Stimulated activated CD8-positive, alpha-beta memory T cell treated with anti-CD3 and anti-CD28 coated beads, Interleukin-12 subunit alpha, Interleukin-12 subunit beta, amount 100 ng/mL, for 4 hours (primary cell): ENCODE measurements around the gene GNAO1.

Experiments used
- DNase-seq: peaks from one replicate; pipeline ENCODE4 v3.0.0-alpha.2; 2020; ENCODE audit warnings: low read depth

Gene GNAO1

DNA sequence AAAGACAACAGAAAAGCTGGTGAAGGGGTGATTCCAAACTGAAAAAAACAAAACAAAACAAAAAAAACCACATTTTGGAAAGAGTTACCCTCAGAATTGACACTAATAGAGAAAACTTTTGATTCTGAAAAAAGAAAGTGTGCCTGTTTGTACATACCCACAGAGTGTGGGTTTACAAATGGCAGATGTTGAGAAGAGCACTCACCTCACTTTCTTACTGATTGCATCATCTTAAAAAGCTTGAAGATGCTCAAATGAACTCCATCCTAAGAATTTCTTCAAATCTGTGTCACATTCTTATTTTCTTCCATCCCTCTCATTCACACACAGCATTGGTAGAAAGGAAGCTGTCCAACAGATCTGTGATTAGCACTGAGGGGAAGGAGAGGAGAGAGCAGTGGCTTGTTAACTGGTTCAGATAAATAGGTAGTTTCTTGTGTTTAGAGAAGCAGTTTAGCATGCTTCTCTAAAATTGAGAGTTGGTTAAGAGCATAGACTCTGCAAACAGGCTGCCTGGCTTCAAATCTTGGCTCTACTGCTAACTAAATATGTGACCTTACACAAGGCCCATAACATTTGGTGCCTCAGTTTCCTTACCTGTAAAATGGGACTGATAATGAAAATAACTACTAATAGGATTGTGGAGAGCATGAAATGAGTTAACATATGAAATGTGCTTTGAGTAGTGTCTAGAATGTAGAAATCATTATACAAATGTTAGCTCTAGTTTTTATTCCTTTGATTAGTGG lies 6.9 kb downstream of the GNAO1 start:
- DNase-seq = no peak

DNA sequence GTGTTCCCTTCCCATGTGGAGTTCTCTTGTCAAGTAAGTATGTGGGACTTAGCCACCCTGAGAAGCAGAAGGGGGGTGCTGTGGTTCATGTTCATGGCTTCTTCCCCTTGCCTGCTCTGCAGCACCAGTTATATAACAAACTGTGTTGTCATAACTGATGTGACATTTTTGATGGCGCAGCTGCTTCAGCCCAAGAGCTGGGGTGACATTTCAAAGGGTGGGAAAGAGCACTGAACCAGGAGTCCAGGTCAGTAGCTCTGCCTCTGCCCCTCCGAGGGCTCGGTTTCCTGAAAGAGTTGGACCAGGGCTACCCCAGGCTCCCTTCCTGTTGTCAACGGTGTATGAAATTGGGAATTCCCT lies 7.4 kb downstream of the GNAO1 start:
- DNase-seq = no peak

DNA sequence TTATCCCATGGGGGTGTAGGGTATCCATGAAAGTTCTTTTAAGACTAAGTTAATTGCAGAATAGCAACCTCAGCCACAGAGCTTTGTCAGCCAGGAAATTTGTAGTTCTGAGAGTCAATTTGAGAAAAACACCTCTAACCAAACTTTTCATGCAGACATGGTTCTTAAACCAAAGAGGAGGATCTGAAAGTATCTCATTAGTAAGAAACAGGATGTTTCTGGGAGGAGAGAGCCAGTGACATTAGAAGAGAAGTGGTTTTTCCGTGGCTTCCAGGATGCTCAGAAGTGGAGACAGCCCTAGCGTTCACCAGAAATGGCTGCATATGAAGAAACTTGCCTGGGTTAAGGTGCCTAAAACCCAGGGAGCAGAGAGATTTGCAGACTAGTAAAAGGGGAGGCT lies 7.9 kb downstream of the GNAO1 start:
- no peak for DNase-seq

DNA sequence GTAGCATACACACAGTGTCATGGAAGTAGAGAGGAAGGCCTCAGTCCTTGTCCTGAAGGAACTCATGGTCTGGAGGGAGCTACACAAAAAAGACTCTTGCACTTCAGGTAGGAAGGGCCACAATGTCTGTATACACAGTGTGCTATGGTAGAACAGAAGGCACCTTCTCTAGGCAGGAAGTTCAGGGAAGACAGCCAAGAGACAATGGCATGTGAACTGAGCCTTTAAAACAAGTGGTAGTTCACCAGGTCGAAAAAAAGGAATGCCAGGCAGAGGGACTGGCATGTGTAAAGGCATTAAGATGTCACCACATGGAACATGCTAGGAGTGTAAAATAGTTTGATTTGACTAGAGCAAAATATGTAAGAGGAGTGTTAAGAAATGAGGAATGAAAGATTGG lies 9.7 kb downstream of the GNAO1 start:
- DNase-seq = no peak

DNA sequence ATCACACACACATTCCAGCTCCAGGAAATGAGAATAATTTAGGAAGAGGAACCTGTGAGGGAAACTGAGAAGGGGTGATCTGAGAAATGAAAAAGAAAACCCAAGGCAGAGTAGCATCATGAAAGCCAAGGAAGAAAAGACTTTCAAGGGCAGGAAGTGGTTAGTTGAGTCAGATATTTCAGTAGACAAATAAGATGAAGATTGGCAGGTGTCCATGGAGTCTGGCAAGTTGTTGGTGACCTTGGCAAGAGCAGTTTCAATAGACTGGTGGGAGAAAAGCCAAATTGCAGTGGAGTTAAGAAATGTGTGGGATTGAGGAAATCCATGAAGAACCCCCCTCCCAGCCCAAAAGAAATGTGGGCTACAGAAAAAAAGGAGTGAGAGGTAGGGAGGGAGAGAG lies 10.7 kb downstream of the GNAO1 start:
- no peak for DNase-seq

DNA sequence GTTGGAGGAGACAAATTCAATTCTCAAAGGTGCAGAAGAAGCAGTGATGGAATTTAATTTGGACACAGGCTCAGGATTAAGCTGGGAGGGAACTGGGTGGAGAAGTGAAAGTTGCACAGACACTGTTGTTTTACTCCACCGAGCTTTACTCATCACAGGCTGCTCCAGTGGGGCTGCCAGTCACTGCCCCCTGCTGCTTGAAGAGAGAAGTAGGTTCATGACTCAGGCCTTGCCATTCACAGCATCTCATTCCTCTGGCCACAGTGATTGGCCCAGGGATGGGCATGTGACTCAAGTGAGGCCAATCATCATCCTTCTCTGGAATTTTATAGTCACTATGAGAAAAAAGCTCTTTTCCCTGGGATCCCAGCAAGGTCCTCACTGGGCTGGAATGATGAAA lies 11.8 kb downstream of the GNAO1 start:
- no peak for DNase-seq

DNA sequence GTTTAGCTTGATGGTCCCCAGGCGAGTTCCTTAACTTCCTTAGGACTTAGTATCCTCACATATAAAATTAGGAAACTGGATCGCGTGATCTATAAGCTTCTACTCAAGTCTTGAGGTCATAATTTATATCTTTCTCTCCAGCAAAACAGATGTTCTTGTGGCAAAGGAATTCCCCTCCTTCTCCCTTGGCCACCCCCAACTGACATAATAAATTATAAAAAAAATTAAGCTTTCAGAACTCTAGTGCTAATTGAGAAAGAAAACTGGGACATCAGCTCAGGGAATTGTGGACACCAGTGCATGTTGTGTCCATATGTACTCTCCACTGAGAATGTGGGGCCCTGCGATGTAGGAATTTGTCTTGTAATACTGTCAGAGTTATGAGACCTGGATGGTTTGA lies 13.5 kb downstream of the GNAO1 start:
- no peak for DNase-seq

DNA sequence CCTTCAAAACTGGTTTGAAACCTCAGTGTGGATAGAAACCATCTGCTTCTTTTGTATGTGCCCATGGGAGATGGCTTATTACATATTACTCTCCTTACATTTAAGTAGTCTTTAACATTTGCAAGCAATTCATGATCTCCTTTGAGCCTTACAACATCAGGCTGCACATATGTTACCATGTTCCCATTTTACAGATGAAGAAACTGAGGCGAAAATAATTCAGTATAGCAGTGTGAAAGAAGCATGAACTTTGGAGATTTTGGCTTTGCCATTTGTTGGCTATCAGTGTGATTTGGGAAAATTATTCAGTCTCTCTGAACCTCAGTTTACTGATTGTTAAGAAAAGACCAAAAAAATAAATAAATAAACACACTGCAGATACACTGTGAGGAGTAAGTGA lies 15.7 kb downstream of the GNAO1 start:
- DNase-seq = no peak

DNA sequence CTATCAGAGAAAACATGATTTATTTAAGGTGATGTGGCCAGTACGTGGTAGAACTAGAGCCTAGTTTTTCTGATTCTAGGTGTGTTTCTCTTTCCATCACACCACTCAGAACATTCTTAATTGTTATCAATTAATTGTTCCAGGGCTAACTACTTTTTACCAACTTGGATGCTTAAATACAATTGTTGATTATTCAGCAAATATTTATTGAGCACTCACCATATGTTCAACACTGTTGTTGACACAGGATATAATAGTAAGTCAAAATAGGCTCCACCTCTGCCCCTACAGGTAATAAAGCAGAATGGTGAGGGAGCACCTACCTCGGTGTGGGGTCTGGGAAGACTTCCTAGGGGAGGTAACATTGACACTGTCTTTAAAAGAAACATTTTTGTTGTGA lies 16.1 kb downstream of the GNAO1 start:
- no peak for DNase-seq

DNA sequence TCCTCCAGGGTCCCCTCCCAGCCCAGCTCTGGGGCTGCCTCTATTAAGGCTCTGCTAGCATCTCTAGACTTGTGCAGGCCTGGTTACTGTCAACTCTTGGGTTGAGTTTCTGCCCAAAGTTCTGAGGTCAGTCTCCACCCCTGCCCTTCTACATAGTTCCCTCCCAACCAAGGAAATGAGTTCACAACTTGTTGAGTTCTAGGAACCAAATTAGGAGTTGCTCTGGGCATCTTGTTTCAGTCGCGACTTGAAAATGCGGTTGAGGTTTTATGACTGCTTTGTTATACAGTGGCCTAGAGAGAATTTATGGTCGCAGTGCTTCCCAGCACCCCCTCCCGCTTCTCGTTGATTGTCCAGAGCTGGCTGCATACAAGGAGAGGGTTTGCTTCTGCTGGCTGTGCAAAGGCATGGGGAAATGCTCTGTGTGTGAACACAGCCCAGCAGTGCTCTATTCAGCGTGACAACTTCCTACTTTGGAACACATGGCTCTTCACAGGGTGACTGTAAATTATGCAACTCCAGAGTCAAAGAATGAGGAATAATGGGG lies 20.2 kb downstream of the GNAO1 start:
- DNase-seq = no peak

DNA sequence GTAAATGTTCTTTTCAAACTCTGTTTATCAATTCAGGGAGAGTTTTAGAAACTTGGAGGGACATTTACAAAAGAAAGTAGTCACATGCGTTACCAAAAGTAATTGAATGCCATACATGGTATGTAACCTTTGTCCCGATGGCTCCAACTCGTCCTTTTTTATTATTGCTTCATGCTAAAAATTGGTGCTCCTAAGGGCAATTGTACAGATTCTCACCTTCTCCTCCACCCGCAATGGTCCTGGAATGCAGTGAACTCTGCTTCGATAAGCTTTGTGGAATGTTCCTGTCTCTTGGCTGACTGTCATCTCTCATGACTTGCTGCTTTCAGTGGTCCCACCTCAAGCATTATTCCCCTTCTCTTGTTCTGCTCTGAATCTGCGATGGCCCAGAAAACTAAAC lies 20.9 kb downstream of the GNAO1 start:
- no peak for DNase-seq

DNA sequence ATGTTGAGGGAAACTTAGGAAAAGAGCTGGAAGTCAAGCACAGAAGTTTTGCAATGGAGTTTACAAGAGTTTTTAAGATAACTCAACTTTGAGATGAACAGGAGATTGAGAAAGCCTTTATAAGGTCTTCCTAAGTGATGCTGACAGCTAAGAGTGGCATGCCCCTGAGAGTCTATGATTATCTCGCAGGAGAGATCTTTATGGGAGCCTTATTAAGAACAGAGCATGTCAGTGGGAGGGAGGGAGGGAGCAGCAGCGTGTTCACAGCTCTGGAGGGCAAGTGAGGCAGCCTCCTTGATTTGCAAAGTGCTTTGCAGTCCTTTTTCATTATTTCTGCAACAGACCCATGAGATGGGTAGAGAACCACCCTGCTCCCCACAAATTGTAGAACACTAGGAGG lies 30.7 kb downstream of the GNAO1 start:
- no peak for DNase-seq

DNA sequence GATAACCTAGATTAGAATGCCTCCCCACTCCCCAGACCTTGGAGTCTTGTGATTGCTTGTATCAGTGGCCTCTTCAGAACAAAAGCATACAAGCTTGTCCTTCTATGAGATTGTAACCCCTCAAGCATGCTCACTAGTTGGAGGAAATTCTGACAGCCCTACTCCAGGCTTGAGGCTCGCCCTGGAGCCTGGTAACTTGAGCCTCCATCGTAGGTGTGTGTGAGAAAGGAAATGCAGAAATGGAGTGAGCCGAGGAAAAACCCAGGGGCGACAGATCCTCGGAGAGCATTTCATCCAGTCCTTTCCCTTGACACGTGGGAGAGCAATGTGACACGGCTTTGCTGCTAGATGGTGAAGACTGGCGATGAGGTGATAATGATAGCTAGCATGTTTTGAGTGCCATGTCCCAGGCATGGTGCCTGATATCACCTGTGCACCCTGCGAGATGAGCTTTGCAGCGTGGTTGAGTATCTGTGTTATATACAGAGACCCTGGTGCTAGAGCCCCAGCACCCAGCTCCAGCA lies 31.2 kb downstream of the GNAO1 start:
- DNase-seq = no peak

DNA sequence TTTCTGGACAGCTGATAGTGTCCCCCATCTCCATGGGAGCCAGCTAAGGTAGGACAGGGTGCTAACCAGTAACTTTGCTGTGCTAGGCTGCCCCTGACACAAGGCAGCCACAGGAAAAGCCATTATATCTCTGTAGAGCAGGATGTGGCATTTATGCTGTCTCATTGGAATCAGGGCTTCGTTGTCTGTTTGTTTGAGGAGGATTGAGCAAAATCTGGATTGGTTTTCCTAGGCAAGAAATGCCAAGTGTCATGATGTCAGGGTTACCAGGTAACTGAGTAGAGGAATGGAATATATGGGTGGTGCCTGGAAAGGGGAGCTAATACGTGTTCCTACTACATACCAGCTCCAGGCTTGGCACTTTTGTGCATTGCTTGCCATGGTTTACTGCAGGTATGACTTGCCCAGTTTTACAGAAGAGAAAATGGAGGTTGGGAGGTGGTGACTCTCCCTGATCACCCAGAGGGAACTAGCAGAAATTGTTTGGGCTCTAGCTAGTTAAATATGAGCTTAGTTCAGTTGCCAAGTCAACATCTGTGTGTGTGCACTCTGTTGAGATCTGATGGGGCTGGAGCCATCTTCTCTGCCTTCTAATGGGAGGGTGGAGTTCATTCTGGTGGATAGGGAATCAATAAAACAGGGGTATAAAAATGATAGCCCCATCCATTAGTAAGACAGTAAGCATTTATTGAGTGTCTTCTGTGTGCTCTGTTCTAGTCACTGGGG lies 33.9 kb downstream of the GNAO1 start:
- DNase-seq = no peak

DNA sequence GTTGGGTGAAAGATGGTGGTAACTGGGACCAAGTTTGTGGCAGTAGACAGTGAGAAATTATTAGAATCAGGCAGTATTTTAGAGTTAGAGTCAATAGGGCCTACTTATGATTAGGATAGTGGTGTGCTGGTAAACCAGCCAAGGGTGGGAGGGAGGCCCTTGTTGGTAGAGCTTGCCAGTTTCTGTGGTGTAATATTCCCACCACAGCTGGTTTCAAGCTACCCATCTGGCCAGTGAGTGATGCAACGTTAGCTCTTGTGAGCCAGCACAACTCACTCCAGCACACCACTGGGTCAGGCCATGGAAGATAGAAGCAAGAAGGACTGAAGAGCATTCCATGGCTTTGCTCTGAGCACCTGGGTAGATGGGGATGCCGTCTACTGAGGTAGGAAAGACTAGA lies 34.9 kb downstream of the GNAO1 start:
- no peak for DNase-seq

DNA sequence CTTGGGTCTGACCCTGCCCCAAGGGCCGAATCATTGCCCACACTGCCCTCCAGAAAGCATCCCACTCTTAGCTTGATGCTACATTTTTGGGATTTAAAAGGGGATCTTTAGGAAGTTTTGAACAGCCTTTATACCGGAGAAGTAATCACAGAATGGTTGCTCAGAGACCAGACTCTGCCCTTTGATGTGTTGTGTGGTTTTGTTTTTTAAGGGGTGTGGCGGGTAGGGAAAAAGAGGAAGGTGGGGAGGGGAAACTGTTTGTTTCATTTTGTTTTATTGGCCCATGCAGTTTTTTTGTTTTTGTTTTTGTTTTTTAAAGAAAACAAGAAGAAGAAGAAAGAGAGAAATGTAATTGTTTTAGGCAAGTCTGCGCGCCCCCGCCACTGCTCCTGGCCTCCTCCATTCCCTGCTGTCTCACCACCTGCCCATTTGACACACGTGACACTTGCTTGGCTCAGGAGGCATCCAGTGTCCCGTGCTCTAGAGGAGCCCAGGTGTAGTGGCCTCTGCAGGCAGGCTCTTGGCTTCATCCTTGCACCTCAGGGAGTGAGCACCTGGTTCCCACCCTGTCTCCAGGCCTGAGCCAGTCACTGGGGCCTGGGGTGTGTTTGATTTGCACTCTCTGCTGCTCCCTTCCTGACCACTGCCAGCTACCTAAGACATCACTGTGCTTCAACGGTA lies 35.7 kb downstream of the GNAO1 start:
- no peak for DNase-seq

DNA sequence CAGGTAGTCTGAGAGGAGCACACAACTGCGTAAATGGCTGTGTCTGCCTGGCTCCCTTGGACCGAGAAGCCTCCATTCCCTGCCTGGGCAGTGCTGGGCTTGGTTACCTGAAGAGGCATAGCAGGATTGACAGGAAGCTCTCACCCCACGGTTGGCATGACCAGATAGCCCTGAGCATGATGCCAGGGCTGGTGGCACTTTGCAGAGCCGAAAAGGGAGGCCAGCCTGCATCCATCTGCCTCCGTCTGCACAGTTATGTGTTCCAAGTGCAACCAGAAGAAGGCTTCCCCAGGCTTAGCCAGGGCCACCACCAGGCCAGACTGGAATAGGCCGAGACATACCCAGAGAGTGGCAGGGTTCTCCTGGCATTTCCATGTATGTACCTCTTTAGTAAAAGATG lies 36.6 kb downstream of the GNAO1 start:
- DNase-seq = no peak

DNA sequence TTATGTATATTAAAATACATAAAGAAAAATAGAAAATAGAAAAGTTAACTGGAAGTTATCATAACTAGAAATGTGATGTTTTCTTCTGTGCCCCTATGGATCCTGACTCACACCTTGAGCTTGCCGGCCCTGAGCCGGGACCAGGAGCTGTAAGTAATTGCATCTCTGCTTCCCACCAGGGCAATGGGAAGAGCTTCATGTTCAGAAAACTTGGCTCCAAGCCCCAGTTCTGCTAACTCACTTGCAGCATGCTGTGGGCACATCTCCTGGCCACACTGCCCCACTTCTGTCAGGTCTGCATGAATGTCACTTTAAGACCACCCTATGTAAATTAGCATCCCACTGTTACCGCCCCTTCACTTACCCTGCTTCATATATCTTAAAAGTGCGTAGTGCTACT lies 37.2 kb downstream of the GNAO1 start:
- no peak for DNase-seq

DNA sequence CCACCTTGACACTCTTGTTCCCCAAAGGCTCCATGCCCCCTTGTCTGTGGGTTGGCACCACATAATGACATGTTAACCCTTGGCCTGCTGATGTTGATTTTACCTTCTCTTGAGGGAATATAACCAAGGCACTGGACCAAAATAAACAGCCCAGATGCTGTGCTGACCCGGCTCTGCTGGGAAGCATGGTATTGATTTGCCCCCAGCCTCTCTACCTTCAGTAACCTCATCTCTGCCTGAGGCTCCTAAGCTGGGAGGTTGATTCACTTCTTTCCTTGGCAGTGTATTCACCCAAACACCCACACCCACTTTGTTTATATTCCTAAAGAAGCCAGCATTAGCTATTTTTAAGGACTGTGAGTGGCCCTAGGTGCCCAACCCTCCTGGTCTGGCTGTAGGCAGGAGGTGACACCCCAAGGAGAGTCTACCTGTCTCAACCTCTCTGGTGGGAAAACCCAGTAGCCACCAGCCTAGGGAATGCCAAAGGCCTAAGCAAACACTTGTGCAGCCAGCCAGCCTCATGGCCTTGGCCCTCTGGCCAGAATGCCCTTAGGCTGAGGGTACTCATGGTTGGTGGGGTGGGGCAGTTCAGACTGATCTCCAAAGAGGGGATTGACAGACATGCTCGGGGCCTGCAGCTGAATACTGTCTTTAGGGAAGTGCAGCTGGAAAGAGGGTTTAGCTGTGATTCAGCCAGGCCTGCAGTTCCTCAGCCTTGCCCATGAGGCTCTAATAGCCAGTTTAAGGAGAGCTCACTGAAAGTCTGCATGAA lies 42.7 kb downstream of the GNAO1 start:
- no peak for DNase-seq

DNA sequence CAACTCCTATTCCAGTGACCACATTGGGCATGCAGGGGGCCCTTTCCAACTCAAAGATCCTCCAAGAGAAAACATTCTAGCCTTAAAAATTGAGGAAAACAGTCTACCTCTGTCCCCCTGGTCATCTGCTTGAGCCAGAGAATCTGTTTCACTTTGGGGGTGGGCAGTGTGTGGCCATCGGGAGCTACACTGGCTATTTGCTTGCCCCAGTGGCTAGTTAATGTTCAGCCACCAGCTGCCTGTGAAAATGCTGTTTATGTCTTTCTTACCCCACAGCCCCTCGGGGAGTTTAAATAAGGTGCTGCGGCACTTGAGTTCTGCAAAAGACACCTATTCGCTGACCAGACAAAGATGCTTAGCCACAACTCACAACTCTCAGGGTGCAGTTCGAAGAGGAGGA lies 43.4 kb downstream of the GNAO1 start:
- no peak for DNase-seq

DNA sequence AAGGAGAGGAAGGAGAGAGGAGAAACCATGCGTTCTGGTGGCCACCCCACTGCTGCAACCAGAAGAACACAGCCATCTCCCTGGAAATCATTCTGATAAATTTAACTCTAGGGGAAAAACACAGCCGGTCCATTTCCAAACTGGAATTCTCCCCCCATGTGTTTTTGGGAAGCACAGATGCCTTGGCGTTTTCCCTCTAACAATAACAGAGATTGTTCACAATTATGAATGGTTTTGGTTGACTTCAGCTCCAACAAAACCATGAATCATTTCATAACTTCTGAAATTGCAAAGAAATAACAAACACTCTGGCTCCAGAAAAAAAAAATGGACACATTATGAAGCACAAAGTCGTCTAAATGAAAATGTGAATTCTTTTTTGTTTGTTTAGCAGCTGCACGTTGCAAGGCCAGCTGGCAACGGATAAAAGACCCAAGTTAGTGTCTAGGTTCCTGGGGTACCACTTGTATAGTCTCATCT lies 46.2 kb downstream of the GNAO1 start:
- DNase-seq = no peak

DNA sequence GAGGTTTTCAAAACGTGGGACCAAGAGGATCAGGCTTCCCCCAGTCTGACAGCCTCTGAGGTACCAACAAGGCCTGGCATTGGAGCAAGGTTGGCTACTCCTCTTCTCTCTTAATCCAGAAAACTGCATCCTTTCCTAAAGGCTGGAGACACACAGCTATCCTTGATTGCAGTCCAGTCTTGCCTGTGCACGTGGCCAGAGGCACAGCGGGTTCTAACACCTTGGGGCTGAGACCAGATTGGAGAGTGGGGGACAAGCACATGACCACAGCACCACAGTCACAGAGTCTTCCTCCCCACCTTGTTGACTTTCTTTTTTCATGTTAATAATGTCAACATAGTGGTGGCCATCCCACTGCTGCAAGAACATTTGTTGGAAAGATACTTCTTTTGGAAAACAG lies 46.9 kb downstream of the GNAO1 start:
- DNase-seq = no peak
